Measurements from ENCODE around the gene TMTC4.

DNA sequence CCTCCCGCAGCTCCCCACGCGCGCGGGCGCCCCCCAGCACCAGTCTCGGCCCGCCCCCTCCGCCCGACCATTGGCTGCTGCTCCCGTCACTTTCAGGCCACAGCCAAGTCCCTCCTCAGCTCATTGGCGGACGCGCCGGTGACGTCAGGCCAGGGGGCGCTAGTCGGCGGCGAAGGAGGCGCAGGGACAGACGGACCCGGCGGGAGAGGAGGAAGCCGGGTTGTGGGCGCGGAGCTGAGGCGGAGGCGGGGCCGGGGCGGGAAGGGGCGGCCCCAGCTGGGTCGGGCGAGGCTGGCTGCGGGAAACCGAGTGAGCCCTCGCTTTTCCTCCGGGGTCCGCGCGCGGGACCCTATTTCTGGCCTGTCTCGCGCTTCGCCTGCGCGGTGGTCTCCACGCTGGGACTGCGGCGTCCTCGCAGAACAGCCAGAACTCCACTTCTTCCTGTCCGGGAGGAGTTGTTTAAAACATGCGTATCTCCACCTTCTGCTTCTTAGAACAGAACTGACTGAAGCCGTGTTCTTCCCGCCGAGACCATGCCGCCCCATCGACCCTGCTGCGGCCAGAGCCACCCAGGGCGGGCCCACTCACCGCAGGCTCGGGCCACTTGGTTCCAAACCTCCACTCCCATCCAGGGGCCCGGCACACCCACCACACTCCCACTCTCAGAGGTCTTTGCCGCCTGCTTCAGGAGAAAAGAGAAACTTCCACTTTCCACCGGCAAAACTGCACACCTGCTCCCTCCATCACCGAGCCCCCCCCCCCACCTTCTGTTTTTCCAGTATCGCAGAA lies 471 bp upstream of the TMTC4 start:
- TF ChIP-seq, protein P1, sequence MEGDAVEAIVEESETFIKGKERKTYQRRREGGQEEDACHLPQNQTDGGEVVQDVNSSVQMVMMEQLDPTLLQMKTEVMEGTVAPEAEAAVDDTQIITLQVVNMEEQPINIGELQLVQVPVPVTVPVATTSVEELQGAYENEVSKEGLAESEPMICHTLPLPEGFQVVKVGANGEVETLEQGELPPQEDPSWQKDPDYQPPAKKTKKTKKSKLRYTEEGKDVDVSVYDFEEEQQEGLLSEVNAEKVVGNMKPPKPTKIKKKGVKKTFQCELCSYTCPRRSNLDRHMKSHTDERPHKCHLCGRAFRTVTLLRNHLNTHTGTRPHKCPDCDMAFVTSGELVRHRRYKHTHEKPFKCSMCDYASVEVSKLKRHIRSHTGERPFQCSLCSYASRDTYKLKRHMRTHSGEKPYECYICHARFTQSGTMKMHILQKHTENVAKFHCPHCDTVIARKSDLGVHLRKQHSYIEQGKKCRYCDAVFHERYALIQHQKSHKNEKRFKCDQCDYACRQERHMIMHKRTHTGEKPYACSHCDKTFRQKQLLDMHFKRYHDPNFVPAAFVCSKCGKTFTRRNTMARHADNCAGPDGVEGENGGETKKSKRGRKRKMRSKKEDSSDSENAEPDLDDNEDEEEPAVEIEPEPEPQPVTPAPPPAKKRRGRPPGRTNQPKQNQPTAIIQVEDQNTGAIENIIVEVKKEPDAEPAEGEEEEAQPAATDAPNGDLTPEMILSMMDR (IDR thresholded peaks at IDR 0.05): no peak
- TF ChIP-seq POLR2A (IDR thresholded peaks at IDR 0.05): peak; percentile 27

Measured in breast epithelium (tissue), 3 donors.